PC-9 (cell line): ENCODE results near the gene DKK3. TPM values are rescaled to one million over a fixed set of nuclear protein-coding genes. Genes with fewer than 3 reads are reported as not detected.

ENCODE experiments used
- BruUV-seq: library from RNA; stranded (reverse); fragments of 400-500 nt; replicated peaks from 2 replicates; lab custom pipeline; 2021; lab: Mats Ljungman, UMichigan
- CTCF ChIA-PET: fragments of 300-600 bp; sonication (Branson Sonifier 250); formaldehyde crosslinking; loops from one replicate; lab custom pipeline; 2022; ENCODE audit warnings: antibody characterized with exemption; lab: Charles Lee
- POLR2A ChIA-PET: fragments of 300-600 bp; sonication (Branson Sonifier 250); formaldehyde crosslinking; loops from one replicate; lab custom pipeline; 2022; ENCODE audit warnings: antibody characterized with exemption; ENCODE audit not compliant: unreplicated experiment; lab: Charles Lee
- DNase-seq, 2 experiments: peaks; one replicate each; pipeline versions ENCODE4 v3.0.0 to v3.0.0-alpha.2; 2015 to 2022; ENCODE audit warnings: mixed read lengths in 1 of 2
- H2AFZ ChIP-seq: fragments of 200-600 bp; sonication (generic); 2 replicates; pipeline ENCODE4 v1.8.1; 2017; ENCODE audit warnings: antibody characterized with exemption
- H3F3A ChIP-seq: fragments of 200-600 bp; sonication (generic); 2 replicates; pipeline ENCODE4 v1.8.1; 2017; ENCODE audit warnings: antibody characterized with exemption, mild to moderate bottlenecking, low read depth; ENCODE audit not compliant: insufficient read depth
- H3K27ac ChIP-seq: fragments of 200-600 bp; sonication (generic); 2 replicates; pipeline ENCODE4 v1.6.1; 2016; ENCODE audit warnings: mixed run types
- H3K27me3 ChIP-seq: fragments of 200-600 bp; sonication (generic); 2 replicates; pipeline ENCODE4 v1.6.1; 2016; ENCODE audit warnings: low read depth, mixed run types; ENCODE audit not compliant: insufficient read depth
- H3K36me3 ChIP-seq: fragments of 200-600 bp; sonication (generic); 2 replicates; pipeline ENCODE4 v1.6.1; 2016; ENCODE audit warnings: low read depth, mixed run types
- H3K4me1 ChIP-seq: fragments of 200-600 bp; sonication (generic); replicated peaks from 2 replicates; pipeline ENCODE4 v1.6.1; 2016; ENCODE audit warnings: mixed run types; ENCODE audit not compliant: insufficient read depth
- H3K4me2 ChIP-seq: fragments of 200-600 bp; sonication (generic); 2 replicates; pipeline ENCODE4 v1.6.1; 2017; ENCODE audit warnings: mixed run types
- H3K4me3 ChIP-seq: fragments of 200-600 bp; sonication (generic); 2 replicates; pipeline ENCODE4 v1.6.1; 2016; ENCODE audit warnings: mixed run types
- H3K79me2 ChIP-seq: fragments of 200-600 bp; sonication (generic); 2 replicates; pipeline ENCODE4 v1.6.1; 2017; ENCODE audit warnings: low read depth, mixed run types
- H3K9me2 ChIP-seq: fragments of 200-600 bp; sonication (generic); 2 replicates; pipeline ENCODE4 v1.8.1; 2017; ENCODE audit warnings: mild to moderate bottlenecking; ENCODE audit not compliant: insufficient read depth
- H3K9me3 ChIP-seq: fragments of 200-600 bp; sonication (generic); 2 replicates; pipeline ENCODE4 v1.8.1; 2016; ENCODE audit warnings: low read depth; ENCODE audit not compliant: insufficient read depth
- H4K20me1 ChIP-seq: fragments of 200-600 bp; sonication (generic); 2 replicates; pipeline ENCODE4 v1.8.1; 2017; ENCODE audit not compliant: insufficient read depth
- EZH2 ChIP-seq: fragments of 200-600 bp; sonication (generic); IDR thresholded peaks from 2 replicates; pipeline ENCODE4 v1.8.0; 2017; ENCODE audit warnings: antibody characterized with exemption, low read depth
- intact Hi-C: fragments of 100-400 bp; cut with micrococcal nuclease; formaldehyde crosslinking; loops from one replicate; pipeline ENCODE4 v1.10.0; 2022; ENCODE audit not compliant: unreplicated experiment
- total RNA-seq: library from RNA; stranded (reverse); gene quantifications from 2 replicates; pipeline ENCODE4 v1.2.3, GENCODE V29; 2021
- TF ChIP-seq, protein P1 (sequence below): fragments of 200-600 bp; sonication (generic); conservative IDR thresholded peaks from 2 replicates; pipeline ENCODE4 v1.6.1; 2017; ENCODE audit warnings: mixed run types, antibody characterized with exemption, mild to moderate bottlenecking, moderate library complexity

The DKK3 gene
- total RNA-seq, 1 experiment from 2014 or later: 11.5 TPM

GRCh38 chr11:11949482-11949881 lies 58.9 kb downstream of the DKK3 start:
- no peaks in the 10 kb centered on the region for H3K27me3 ChIP-seq
- H3K9me2 ChIP-seq: no peaks in the 10 kb centered on the region
- no peaks in the 10 kb centered on the region for H3K4me1 ChIP-seq
- no peak for DNase-seq
- no peak overlapping the region for H3K4me2 ChIP-seq
- no peak overlapping the region for H2AFZ ChIP-seq
- intact Hi-C loops: no loop called here
- no TSS peak for BruUV-seq
- no peaks in the 10 kb centered on the region for H3K9me3 ChIP-seq
- H3K36me3 ChIP-seq: no peaks in the 10 kb centered on the region
- H3K4me3 ChIP-seq: no peak overlapping the region
- no peaks in the 10 kb centered on the region for H4K20me1 ChIP-seq
- H3K79me2 ChIP-seq: no peaks in the 10 kb centered on the region
- ChIA-PET POLR2A (no interaction called here), CTCF (no interaction called here)
- H3K27ac ChIP-seq: no peak overlapping the region
- TF ChIP-seq EZH2: no peak
- TF ChIP-seq, protein P1, sequence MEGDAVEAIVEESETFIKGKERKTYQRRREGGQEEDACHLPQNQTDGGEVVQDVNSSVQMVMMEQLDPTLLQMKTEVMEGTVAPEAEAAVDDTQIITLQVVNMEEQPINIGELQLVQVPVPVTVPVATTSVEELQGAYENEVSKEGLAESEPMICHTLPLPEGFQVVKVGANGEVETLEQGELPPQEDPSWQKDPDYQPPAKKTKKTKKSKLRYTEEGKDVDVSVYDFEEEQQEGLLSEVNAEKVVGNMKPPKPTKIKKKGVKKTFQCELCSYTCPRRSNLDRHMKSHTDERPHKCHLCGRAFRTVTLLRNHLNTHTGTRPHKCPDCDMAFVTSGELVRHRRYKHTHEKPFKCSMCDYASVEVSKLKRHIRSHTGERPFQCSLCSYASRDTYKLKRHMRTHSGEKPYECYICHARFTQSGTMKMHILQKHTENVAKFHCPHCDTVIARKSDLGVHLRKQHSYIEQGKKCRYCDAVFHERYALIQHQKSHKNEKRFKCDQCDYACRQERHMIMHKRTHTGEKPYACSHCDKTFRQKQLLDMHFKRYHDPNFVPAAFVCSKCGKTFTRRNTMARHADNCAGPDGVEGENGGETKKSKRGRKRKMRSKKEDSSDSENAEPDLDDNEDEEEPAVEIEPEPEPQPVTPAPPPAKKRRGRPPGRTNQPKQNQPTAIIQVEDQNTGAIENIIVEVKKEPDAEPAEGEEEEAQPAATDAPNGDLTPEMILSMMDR: no peak
- no peaks in the 10 kb centered on the region for H3F3A ChIP-seq

DNA sequence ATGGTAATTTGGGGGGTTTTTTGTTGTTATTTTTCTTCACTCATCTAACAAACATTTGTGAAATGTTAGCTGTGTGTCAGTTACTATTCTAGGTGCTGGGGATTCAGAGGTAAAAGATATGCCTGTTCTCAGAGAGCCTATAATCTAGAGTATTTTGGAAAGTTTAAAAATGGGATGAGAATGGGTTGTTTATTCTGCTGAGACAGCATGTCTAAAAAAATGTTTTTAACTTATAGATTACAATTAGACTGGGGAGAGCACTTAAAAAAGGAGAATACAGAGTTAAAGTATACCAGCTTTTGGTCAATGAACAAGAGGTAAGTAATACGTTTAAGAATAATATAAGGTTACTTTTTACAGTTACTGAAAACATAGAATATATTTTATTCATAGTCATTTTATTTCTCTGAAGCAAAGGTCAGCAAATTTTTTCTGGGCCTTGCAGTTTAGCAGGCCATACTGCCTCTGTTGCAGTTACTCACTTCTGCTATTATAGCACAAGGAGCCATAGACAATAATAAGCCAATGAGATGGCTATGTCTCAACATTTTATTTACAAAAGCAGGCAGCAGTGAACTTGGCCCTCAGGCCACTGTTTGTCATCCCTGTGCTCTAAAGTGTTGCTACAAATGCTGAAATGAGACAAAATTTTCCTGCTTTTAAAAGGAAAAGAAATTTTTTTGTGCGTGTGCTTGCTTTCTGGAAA lies 60.0 kb downstream of the DKK3 start:
- no peak overlapping the region for H3K4me3 ChIP-seq
- H3K9me3 ChIP-seq: no peaks in the 10 kb centered on the region
- no peaks in the 10 kb centered on the region for H4K20me1 ChIP-seq
- H3K79me2 ChIP-seq: no peaks in the 10 kb centered on the region
- TF ChIP-seq EZH2: no peak
- no peak for DNase-seq
- no peaks in the 10 kb centered on the region for H3K27me3 ChIP-seq
- no peak overlapping the region for H3K27ac ChIP-seq
- CTCF ChIA-PET: no interaction called here
- H3K36me3 ChIP-seq: no peaks in the 10 kb centered on the region
- POLR2A ChIA-PET: interaction anchor here (0.7 kb wide), 1 partner anchor 35 kb away, joined by 10 read pairs; no protein-coding TSS in a partner anchor
- no peaks in the 10 kb centered on the region for H3F3A ChIP-seq
- H3K4me1 ChIP-seq: no peaks in the 10 kb centered on the region
- H3K9me2 ChIP-seq: no peaks in the 10 kb centered on the region
- no peak overlapping the region for H3K4me2 ChIP-seq
- BruUV-seq: no TSS peak
- no peak overlapping the region for H2AFZ ChIP-seq
- intact Hi-C loops: no loop called here

- Histone ChIP-seq H3K4me3 (no peak overlapping the region), H4K20me1 (no peaks in the 10 kb centered on the region), H3K79me2 (no peaks in the 10 kb centered on the region), H3K27me3 (no peaks in the 10 kb centered on the region), H3K9me3 (no peaks in the 10 kb centered on the region), H3K4me2 (no peak overlapping the region), H3K4me1 (no peaks in the 10 kb centered on the region), H3F3A (no peaks in the 10 kb centered on the region), H2AFZ (no peak overlapping the region), H3K27ac (no peak overlapping the region), H3K9me2 (no peaks in the 10 kb centered on the region), H3K36me3 (no peaks in the 10 kb centered on the region)
- POLR2A ChIA-PET: interaction anchor here (0.7 kb wide), 1 partner anchor 34 kb away, joined by 10 read pairs; no protein-coding TSS in a partner anchor
- CTCF ChIA-PET: no interaction called here
- no peak for DNase-seq
- TF ChIP-seq EZH2: no peak
- TF ChIP-seq, protein P1: no peak
- intact Hi-C loops: no loop called here
- no TSS peak for BruUV-seq
These were observed 60.6 kb downstream of the DKK3 start for GRCh38 chr11:11947825-11948224.
